SW 1271 (cell line): ENCODE measurements around the gene CDKN2B-AS1.

ENCODE experiments used
- DNase-seq, 2 experiments: peaks; one replicate each; lab custom pipeline; 2025; lab: John Stamatoyannopoulos, UW

The CDKN2B-AS1 gene

DNA sequence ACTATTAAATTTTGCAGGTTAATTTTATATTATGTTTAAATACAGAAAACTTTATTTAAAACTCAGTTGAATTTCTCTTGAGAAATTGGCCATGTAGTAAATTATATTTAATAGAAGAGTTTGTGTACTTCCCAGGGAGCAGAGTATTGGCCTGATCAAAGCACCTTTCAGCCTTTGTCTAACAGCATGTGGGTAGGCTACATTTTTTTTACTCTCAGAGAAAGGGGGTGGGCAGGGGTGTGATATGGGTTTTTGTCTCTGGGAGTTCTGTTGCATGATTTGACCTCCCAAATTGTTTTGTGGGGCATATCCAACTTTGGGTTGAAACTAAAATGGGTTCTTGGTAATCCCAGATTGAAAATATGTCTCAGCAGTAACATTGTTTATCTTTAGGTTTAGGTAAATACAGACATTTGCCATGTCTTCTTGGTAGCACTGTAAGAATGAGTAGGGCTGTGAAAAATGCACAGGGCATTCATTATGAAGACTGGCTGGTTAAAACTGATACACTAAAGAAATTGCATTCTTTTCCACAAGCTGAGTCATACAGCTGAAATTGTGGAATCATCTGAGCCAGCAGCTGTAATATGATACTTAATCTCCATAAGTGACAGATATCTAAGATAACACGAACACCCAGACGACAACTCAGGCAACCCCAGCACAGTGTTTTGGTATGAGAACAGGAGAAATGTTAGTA, 89.9 kb downstream of the CDKN2B-AS1 start:
- no peak for DNase-seq

DNA sequence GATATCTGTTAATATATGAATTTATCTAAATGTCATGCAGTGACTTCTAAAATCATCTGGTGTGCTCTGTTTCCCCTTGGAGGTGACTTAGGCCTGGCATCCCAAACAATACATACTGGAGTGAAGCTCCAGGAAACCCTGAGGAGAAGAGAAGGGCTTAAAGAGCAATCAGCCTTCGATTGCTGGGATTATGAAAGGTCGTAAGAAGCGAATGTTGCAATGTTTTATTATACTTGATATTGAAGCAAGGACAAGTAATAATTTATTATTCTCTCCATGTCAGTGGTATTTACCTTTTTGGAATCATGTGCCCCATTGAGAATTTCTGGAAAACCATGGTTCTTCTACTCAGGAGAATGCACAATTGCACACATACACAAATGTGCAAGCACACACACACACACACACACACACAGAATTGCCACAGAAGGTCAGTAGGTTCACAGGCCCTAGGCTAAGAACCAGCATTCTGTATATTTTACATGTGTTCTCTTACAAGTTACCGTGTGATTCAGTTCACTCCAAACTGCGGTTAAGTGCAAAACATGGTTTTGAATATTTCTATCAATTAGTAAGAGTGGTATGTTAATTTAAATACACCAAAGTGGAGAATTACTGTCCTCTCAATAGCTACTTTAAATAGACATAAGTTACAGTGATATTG, 93.6 kb downstream of the CDKN2B-AS1 start:
- no peak for DNase-seq

DNA sequence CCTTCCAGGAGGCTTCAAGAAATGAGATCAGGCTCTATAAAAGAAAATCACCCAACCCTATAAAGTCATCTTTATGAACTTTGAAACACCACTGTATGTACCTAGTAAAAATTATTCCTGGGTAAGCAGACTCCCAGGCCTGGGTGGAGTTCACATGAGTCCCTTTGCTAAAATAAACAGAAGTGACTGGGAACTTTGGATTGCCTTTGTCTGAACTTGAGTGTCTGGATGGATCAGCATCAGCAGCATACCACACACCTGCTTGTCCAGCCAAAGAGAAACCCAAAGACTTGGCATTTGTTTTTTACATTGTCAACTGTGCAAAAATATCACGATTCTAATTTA, 94.1 kb downstream of the CDKN2B-AS1 start:
- no peak for DNase-seq

DNA sequence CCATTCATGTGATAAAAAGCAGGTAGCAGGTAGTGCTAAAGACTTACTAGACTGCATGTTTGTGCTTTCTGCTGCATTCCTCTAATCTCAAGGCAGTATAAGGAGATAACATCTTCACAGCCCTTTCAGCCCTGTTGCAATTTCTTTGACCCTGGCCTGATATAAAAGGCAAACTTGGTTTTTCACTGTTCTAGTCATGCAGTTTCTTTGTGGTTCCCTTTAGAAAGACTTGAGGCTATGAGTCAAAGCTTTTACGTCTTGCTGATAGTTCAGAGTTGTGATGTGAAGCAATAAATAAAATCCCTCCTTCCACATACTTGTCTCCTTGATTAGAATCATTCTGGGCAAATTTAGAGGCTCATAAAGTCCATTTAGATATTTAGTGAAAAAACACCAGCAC, 103.1 kb downstream of the CDKN2B-AS1 start:
- no peak for DNase-seq

DNA sequence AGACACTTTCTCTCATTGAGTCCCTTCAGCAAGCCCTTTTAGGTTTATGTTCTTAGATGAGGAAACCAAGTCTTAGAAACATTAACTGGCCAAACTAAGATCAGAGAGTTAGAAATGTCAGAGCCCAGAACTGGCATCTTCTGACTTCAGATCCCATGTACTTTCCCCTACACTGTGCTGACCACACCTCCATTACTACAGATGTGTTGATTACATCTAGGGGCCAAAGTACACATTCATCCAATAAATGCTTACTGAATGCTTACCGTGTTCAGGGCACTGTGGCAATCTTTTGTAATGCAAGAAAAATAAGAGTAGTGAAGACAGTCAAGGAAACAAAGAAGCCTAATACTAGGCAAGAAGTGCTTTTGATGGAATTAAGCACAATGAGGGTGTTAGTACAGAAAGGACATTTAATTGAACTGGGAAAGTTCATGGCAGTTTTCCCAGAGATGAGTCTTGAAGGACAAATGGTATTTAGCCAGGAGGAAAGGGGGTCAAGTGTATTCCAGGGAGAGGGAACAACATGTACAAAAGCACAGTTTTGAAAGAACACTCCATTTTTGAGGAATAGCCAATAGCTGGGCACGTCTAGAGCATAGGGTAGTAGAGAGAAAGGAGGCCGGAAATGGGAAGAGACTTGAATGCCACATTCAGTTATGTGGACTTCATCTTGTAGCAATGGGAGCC, 104.2 kb downstream of the CDKN2B-AS1 start:
- DNase-seq, result no peak

DNA sequence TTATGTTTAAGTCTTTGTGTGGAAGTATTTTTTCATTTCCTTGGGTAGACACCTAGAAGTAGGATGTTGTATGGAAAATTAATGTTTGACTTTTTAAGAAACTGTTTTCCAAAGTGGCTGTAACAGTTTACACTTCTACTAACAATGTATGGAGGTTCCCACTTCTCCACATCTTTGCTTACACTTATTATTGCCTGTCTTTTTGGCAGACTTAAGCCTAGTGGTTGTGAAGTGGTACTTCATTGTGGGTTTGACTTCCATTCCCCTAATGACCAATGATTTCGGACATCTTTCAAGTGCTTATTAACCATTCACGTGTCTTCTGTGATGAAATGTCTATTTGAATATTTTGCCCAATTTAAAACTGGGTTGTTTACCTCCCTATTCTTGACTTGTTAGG, 106.0 kb downstream of the CDKN2B-AS1 start:
- no peak for DNase-seq

DNA sequence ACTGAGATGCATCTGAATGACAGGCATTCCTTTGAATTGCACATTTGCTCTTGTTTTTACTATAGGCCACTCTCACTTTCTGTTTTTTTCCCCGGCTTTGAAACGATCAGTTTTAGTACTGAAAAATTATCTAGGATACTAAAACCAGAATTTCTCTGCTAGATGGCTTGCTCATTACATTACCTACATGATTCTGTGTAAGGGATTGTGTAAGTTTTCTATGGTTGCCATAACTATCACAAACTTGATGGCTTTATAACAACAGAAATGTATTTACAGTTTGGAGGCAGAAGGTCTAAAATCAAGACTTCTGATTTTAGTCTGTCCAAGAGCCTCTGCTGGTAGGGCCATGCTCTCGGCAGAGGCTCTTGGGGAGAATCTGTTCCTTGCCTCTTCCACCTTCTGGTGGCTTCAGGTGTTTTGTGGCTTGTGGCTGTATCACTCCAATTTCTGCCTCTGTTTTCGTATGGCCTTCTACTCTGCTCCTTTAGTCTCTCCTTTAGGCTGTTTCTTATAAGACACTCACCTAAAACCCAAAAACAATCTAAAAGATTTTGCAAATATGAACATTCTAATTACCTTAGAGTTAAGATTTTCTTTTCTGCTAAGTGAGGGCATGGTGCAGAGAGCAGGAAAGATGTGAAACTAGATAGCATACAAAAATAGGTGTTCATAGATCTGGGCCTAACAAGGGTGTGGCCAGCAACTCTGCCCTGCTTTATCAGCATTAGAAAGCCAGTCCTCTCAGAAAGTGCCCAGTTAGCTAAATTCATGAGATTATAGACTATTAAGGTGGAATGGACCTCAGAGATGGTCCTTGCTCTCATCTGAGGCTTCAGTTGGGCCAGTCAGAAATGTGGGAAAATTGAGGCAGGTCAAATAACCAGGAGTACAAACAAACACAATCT, 107.8 kb downstream of the CDKN2B-AS1 start:
- DNase-seq, result no peak

DNA sequence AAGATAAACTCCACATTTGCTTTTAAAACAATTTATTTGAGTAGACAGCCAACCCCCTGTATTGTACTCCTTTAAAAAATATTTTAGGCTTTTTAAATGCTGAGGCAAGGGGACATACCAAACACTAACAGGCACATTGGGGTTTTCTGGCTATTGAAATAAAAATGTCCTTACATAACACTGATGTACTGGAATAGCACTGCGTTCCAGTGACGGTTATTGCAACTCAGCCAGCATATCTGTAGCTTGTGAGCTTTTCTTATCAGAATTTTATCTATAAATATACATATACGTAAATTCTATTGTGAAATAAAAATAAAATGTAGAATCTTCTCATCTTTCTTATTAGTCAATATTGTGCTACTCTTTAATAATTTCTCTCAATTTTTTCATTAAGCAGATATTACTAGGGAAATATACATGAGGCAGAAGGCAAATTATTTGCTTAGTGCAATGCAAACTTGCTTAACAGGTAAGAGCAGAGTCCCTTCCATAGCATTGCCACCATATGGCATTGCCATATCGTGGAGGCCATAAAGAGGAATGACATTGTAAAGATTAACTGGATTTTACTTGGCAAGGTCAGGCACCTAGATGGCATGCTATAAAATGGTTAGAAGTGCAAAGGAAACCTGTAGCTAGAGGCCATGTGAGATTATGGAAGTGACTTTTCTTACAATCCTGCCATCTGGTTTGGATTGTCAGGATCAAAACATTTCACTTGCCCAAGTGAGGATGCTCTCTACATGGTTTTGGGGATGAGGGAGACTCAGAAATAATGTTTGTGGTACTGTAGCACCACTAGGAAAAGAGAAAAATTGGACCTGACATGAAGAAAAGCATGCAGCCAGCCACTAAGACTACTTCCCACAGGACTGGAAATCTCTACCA, 109.3 kb downstream of the CDKN2B-AS1 start:
- no peak for DNase-seq

DNA sequence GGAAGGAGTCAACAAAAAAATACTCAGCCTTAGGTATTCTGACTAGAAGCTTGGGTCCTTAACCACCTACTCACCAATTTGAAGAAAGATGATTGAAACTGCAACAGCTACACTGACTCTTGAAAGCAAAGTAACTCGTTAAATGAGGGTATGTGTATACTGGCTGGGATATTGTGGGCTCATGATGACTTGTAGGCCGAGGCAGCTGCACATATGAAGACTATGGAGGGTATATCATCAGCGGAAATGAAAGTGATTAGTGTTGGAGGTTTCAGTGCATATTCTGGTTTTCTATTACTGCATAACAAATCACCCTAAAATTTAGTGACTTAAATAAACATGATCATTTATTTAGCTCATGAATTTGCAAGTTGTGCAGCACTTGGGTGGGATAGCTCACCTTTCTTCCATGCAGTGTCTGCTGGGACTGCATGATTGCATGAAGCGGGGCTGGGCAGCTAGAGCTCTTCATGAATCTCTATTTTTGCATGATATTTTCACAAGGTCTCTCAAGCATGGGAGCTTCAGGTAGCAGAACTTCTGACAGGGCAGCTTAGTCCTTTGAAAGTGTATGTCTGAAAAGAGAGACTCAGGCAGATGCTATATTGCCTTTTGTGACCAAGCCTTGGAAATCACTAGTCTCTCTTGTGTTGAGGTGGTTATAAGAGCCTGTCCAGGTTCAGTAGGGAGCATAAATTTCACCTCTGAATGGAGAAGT, 110.6 kb downstream of the CDKN2B-AS1 start:
- DNase-seq, result no peak

DNA sequence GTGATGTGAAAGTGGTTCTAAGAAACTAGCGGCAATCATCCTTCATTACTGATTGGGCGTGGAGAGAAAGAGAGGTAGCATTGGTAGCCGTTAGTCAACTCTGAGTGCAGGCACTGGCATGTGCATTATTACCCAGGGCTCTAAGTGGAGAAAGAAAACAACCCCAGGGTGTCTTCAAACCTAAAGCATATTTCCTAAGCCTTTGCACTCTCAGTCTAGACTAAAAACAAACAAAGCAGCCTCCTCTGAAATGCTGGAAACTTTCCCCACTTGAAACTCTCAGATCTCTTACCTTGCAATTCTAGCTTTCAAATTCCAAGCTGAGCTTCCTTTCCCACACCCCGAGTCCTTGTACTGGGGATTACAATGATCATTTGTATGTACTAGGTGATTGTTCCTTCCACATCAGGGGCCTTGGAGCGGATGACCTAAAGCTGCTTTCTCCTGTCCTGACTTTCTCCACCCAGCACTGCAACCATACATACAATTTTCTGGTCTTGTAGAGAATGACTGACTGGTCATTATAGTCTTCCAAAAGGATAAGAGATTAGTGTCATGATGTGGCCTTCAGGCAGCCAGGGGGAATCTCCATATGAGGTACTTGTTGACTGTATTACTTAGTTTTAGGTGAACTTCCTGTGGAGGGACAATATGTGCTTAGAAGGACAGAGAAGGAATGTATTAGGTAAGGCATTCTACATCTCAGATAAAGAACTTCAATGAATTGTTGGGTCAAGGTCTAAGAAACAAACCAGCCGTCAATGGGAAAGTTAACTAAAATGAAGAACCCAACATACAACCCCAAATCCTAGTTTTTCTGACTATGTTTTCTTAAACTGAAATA, 112.8 kb downstream of the CDKN2B-AS1 start:
- DNase-seq, result no peak

DNA sequence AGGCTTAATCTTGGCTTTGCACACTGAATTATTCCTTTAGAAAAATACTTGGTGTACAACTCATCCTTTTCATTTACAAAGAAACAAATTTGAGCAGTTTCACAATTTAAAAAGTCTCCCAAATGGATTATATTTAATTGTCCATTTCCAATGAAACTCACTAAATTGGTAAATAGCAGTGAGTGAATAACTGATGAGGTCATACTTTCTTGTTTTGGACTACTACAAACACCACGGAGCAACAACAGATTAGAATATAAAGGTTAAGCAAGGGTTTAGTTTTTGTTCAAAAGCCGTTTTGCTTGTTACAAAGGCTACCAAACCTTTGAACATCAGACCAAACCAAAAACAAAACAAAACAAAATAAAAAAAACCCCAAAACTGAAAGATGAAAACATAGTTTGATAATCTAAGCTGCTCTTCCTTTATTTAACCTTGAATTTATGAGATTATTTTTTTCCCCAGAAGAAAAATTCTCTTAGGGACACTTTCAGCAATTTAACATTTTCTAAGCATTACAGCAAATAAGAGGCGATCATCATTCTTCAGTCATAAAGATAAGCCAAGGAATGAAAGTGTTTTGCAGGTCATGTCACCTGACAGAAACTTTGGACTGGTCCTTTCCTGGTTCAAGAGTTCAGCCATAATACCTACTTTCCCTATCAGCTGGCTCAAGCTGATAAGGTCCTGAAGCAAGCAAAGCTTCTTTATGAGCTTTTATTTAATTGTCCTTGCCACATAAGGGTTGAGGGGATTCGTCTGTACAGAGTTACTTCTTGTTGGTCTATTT, 114.2 kb downstream of the CDKN2B-AS1 start:
- no peak for DNase-seq

DNA sequence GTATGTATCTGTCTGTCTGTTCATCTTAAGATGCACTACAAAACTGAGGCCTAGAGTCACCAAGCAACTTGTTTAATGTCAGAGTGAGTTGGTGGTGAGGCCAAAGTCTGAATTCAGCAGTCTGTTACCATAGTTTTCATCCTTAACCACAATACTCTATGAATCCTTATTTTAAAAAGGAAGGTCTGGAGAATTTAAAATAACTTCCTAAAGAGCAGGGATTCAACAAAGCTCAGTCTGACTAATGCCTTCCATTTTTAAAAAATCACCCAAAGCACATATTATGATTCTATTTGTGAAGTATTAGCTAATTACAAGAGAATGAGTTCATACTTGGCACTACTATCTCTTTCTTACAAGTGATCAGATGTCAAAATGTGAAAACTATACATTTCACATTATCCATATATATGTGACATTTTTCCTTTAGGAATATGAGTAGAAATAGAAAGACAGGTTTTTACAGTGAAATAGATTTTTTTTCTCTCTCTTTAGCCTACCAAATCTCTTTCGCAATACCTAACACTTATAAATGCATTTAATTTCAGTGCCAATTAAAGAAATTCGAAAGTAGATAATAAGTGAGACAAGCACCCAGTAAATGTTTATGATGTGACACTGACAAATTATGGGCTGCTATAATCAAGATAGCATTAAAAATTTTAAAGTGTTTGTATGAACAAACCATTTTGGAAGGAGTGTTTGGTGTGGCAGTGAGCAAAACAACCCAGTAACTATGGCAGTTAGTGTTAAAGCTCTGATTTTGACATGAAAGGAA, 116.8 kb downstream of the CDKN2B-AS1 start:
- DNase-seq, result no peak

DNA sequence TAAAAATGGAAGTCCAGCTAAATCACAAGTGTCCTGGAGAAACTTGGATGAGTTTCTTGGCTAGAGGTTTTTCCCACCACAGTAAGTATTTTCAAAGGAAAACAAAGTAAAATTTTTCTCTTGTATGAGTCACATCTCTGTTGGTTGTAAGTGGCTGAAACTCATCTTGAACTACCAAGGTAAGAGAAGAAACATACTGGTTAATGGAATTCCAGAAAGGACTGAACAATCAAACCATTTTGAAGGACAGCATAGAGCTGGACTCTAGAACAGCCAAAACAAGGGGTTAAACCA, 117.3 kb downstream of the CDKN2B-AS1 start:
- no peak for DNase-seq

DNA sequence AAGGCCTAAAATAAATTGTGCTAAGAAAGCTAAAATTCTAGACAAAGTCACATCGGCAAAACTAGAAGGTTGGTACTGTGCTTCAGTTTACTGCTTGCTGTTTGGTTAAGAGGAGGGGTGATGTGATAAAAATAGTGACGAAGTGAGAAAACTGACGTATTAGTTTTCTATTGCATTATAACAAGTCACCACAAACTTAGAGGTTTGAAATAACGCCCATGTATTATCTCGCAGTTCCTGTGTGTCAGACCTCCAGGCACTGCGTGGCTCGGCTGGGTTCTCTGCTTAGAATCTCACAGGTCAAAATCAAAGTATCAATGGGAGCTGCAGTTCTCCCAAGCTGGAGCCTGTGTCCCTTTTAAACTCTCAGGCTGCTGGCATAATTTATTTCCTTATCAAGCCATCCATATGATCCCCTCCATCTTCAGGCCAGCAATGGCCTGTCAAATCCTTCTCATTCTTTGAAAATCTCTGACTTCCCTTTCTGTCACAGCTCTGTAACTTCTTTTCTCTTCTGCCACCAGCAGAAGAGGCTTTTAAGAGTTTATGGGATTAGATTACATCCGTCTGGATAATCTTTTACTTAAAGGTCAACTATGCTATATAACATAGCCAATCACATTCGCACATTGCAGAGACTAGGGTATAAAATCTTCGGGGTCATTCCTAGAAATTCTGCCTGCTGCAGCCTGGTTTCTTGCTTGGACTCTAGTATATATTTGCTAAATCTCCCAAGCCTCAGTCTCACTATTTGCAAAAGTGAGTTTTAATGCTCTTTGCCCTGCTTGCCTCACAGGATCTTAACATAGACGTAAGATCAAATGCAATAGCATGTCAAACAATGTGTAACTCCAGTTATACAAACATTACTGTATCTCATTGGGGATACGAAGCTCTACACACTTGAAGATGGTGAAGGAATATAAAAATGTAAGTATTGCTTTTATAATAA, 118.6 kb downstream of the CDKN2B-AS1 start:
- DNase-seq, result no peak

DNA sequence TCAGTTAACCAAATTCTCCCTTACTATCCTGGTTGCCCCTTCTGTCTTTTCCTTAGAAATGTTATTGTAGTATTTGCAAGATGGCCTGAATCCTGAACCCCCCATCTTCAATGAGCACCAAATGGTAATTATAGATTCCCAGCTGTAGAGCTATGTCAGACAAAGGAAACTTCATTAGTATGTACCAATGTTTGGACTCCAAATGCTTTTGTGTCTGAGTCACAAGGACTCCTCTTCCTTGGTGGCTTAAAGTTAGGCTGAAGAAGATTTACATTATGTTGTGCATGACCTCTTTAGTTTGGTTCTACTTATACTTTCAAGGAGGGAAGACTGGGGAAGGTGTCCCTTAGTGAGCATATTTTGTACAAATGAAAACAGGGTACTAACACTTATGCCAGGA, 120.4 kb downstream of the CDKN2B-AS1 start:
- DNase-seq, result no peak

DNA sequence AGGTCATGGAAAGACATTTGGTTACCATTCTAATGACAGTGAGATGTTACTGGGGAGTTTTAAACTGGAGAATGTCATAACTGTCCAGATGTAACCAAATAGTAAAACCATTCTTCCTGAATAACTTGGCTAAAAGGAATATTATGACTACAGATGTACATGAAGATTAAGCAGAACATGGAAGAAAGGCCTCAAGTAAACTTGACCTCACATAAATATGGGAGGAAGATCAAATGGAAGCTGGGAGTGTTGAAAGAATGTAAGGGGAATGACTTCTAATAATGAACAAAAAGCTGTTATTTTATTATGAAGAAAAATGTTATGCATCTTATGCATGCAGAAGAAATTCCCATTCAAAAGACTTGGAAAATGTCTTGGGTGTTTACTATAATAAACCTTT, 122.2 kb downstream of the CDKN2B-AS1 start:
- DNase-seq, result no peak
